MCF 10A (cell line): Measurements from ENCODE around the gene SLC49A3. TPM values are rescaled to one million over a fixed set of nuclear protein-coding genes. Genes with fewer than 3 reads are reported as not detected.

Experiments used
- BruUV-seq: library from RNA; stranded (reverse); fragments of 400-500 nt; replicated peaks from 2 replicates; lab custom pipeline; 2021; lab: Mats Ljungman, UMichigan
- CTCF ChIA-PET: fragments of 300-600 bp; sonication (Branson Sonifier 250); formaldehyde crosslinking; extraction: SDS; loops from one replicate; lab custom pipeline; 2021; ENCODE audit warnings: antibody characterized with exemption, inconsistent platforms; lab: Yijun Ruan, JAX
- POLR2A ChIA-PET: fragments of 300-600, 350-650 bp; sonication (Branson Sonifier 250); formaldehyde crosslinking; extraction: SDS; loops from one replicate; lab custom pipeline; 2020; ENCODE audit warnings: antibody characterized with exemption, inconsistent platforms; lab: Yijun Ruan, JAX
- DNase-seq: peaks from one replicate; pipeline ENCODE4 v3.0.0-alpha.2; 2018; ENCODE audit not compliant: unreplicated experiment
- H3K27ac Mint-ChIP-seq: one replicate; pipeline ENCODE4 v1.8.0; 2022; ENCODE audit warnings: mild to moderate bottlenecking, low read depth, mixed read lengths; ENCODE audit not compliant: unreplicated experiment
- H3K27me3 Mint-ChIP-seq: one replicate; pipeline ENCODE4 v1.8.0; 2022; ENCODE audit warnings: mixed read lengths; ENCODE audit not compliant: insufficient read depth, unreplicated experiment
- H3K36me3 Mint-ChIP-seq: one replicate; pipeline ENCODE4 v1.8.0; 2022; ENCODE audit warnings: mild to moderate bottlenecking, moderate library complexity, mixed read lengths; ENCODE audit not compliant: insufficient read depth, unreplicated experiment
- H3K4me1 Mint-ChIP-seq: one replicate; pipeline ENCODE4 v1.8.0; 2022; ENCODE audit warnings: mixed read lengths; ENCODE audit not compliant: insufficient read depth, unreplicated experiment
- H3K4me3 Mint-ChIP-seq: one replicate; pipeline ENCODE4 v1.8.0; 2022; ENCODE audit warnings: mild to moderate bottlenecking, moderate library complexity, mixed read lengths; ENCODE audit not compliant: unreplicated experiment
- H3K9me3 Mint-ChIP-seq: one replicate; pipeline ENCODE4 v1.8.0; 2022; ENCODE audit warnings: mixed read lengths; ENCODE audit not compliant: unreplicated experiment
- intact Hi-C: fragments of 100-400 bp; cut with micrococcal nuclease; formaldehyde crosslinking; loops from 2 replicates; pipeline ENCODE4 v1.14.1; 2022
- total RNA-seq: library from RNA; stranded (reverse); gene quantifications from 2 replicates; pipeline ENCODE4 v1.2.3, GENCODE V29; 2022
- TF ChIP-seq, protein P1 (sequence below): fragments of 200-600 bp; IDR thresholded peaks from one replicate; pipeline ENCODE4 v1.8.0; 2022; ENCODE audit warnings: antibody characterized with exemption, mild to moderate bottlenecking; ENCODE audit not compliant: unreplicated experiment

SLC49A3 gene
- total RNA-seq, 1 experiment from 2014 or later = not detected

- no peak for DNase-seq
- no TSS peak for BruUV-seq
- TF ChIP-seq, protein P1, sequence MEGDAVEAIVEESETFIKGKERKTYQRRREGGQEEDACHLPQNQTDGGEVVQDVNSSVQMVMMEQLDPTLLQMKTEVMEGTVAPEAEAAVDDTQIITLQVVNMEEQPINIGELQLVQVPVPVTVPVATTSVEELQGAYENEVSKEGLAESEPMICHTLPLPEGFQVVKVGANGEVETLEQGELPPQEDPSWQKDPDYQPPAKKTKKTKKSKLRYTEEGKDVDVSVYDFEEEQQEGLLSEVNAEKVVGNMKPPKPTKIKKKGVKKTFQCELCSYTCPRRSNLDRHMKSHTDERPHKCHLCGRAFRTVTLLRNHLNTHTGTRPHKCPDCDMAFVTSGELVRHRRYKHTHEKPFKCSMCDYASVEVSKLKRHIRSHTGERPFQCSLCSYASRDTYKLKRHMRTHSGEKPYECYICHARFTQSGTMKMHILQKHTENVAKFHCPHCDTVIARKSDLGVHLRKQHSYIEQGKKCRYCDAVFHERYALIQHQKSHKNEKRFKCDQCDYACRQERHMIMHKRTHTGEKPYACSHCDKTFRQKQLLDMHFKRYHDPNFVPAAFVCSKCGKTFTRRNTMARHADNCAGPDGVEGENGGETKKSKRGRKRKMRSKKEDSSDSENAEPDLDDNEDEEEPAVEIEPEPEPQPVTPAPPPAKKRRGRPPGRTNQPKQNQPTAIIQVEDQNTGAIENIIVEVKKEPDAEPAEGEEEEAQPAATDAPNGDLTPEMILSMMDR = no peak
- intact Hi-C loops = no loop called here
- peaks cover 10% of the 10 kb centered on the region for H3K9me3 Mint-ChIP-seq
- ChIA-PET POLR2A (interaction anchor here (0.7 kb wide), 1 partner anchor 9 kb away, joined by 3 read pairs; no protein-coding TSS in a partner anchor), CTCF (interaction anchor here (1.3 kb wide), 1 partner anchor 9 kb away, joined by 3 read pairs; no protein-coding TSS in a partner anchor)
- no peak overlapping the region for H3K4me3 Mint-ChIP-seq
- no peaks in the 10 kb centered on the region for H3K27me3 Mint-ChIP-seq
- H3K36me3 Mint-ChIP-seq = no peaks in the 10 kb centered on the region
- no peaks in the 10 kb centered on the region for H3K4me1 Mint-ChIP-seq
- no peak overlapping the region for H3K27ac Mint-ChIP-seq
These were observed 24.2 kb downstream of the SLC49A3 start for GRCh38 chr4:664713-665231.

- TF ChIP-seq, protein P1 = no peak
- no peak overlapping the region for H3K27ac Mint-ChIP-seq
- POLR2A ChIA-PET = no interaction called here
- no peaks in the 10 kb centered on the region for H3K27me3 Mint-ChIP-seq
- H3K4me1 Mint-ChIP-seq = no peaks in the 10 kb centered on the region
- no peak for DNase-seq
- no peak overlapping the region for H3K4me3 Mint-ChIP-seq
- CTCF ChIA-PET = interaction anchor here (1.3 kb wide), 1 partner anchor 10 kb away, joined by 3 read pairs; no protein-coding TSS in a partner anchor
- intact Hi-C loops = no loop called here
- no peaks in the 10 kb centered on the region for H3K36me3 Mint-ChIP-seq
- peaks cover 10% of the 10 kb centered on the region for H3K9me3 Mint-ChIP-seq
- BruUV-seq = no TSS peak
These were observed 25.2 kb downstream of the SLC49A3 start for GRCh38 chr4:663438-664428.

DNA sequence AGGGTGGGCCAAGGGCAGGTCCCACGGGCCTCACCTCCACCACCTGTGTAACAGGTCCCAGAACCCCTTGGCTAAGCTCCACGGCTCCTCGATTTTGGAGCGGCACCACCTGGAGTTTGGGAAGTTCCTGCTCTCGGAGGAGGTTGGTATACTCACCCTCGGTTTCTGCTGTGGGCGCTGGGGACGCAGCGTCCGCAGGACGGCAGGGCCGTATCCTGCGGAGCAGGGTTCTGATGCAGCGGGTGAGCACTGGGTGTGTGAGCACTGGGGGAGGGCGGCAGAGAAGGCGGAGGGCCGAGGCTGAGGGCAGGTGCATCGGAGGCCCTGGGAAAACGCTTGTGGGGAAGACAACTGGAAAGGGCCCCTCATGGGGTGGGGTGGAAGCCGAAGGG is 25.9 kb downstream of the SLC49A3 start:
- Mint-ChIP-seq H3K9me3 (peaks cover 10% of the 10 kb centered on the region), H3K27me3 (no peaks in the 10 kb centered on the region), H3K4me3 (no peak overlapping the region), H3K4me1 (no peaks in the 10 kb centered on the region), H3K27ac (no peak overlapping the region), H3K36me3 (no peaks in the 10 kb centered on the region)
- TF ChIP-seq, protein P1 = no peak
- CTCF ChIA-PET = no interaction called here
- intact Hi-C loops = no loop called here
- POLR2A ChIA-PET = no interaction called here
- no peak for DNase-seq
- no TSS peak for BruUV-seq
